GM12878 (cell line): ENCODE data around the gene DND1. TPM values are rescaled to one million over a fixed set of nuclear protein-coding genes. Genes with fewer than 3 reads are reported as not detected.
"Not testable (repeated sequence)": the region's sequence is repeated elsewhere in the genome, so short reads cannot be mapped to it uniquely, and the experiment has no call there.

Experiments used
- ATAC-seq: fragments of 200-7000 bp; cut with Tn5 transposase; 3 replicates; pipeline ENCODE4 v1.9.1; 2020; ENCODE audit warnings: mild to moderate bottlenecking, moderate library complexity
- BruUV-seq: library from RNA; stranded (reverse); fragments of 400-500 nt; replicated peaks from 2 replicates; lab custom pipeline; 2021; lab: Mats Ljungman, UMichigan
- CTCF ChIA-PET: fragments of 300-600 bp; sonication (Branson Sonifier 250); formaldehyde crosslinking; extraction: SDS; loops from one replicate; lab custom pipeline; 2021; ENCODE audit warnings: inconsistent platforms; lab: Yijun Ruan, JAX
- POLR2A ChIA-PET: fragments of 350-600 bp; formaldehyde crosslinking; extraction: SDS; loops from one replicate; lab custom pipeline; 2021; ENCODE audit warnings: inconsistent platforms; lab: Charles Lee
- RAD21 ChIA-PET: fragments of 300-600 bp; sonication (Branson Sonifier 250); formaldehyde crosslinking; loops from one replicate; lab custom pipeline; 2023; ENCODE audit warnings: antibody characterized with exemption; ENCODE audit not compliant: unreplicated experiment; lab: Charles Lee
- SMC1A ChIA-PET: fragments of 300-600 bp; sonication (Branson Sonifier 250); formaldehyde crosslinking; loops from one replicate; lab custom pipeline; 2023; ENCODE audit not compliant: unreplicated experiment, uncharacterized antibody; lab: Charles Lee
- DNase-seq: peaks from one replicate; pipeline ENCODE4 v3.0.0-alpha.2; 2011; ENCODE audit warnings: low read depth, low spot score
- FAIRE-seq: peaks from 3 replicates; lab custom pipeline; 2011; peaks lifted over from hg19 to GRCh38; lab: Jason Lieb, UNC
- H2AFZ ChIP-seq: 2 replicates; pipeline ENCODE4 v1.6.0; 2011; ENCODE audit warnings: low read depth, low read length, control low read depth; ENCODE audit not compliant: control insufficient read depth
- H3K27ac ChIP-seq: 2 replicates; pipeline ENCODE4 v1.5.1; 2011; ENCODE audit warnings: control low read depth; ENCODE audit not compliant: control insufficient read depth, insufficient read depth
- H3K27me3 ChIP-seq, 2 experiments: replicated peaks in 1 of 2; 2 replicates each; pipeline versions ENCODE4 v1.6.0 to v1.6.1; 2011; ENCODE audit warnings: low read length in 1 of 2; ENCODE audit not compliant: control insufficient read depth in 2 of 2, insufficient read depth in 2 of 2
- H3K36me3 ChIP-seq, 2 experiments: 2 replicates each; pipeline ENCODE4 v1.5.1; 2011; ENCODE audit warnings: low read length in 1 of 2; ENCODE audit not compliant: control insufficient read depth in 2 of 2, insufficient read depth in 2 of 2
- H3K4me1 ChIP-seq: 2 replicates; pipeline ENCODE4 v1.6.1; 2011; ENCODE audit warnings: mild to moderate bottlenecking, low read length, moderate library complexity, mixed read lengths; ENCODE audit not compliant: control insufficient read depth, insufficient read depth
- H3K4me2 ChIP-seq: 2 replicates; pipeline ENCODE4 v1.6.0; 2011; ENCODE audit warnings: control low read depth; ENCODE audit not compliant: control insufficient read depth, insufficient read depth
- H3K4me3 ChIP-seq: fragments of 200-600 bp; sonication (generic); 2 replicates; pipeline ENCODE4 v1.5.1; 2016
- H3K79me2 ChIP-seq: 2 replicates; pipeline ENCODE4 v1.6.0; 2011; ENCODE audit warnings: low read length; ENCODE audit not compliant: control insufficient read depth, insufficient read depth
- H3K9ac ChIP-seq: 2 replicates; pipeline ENCODE4 v1.8.0; 2011; ENCODE audit warnings: low read length, control low read depth, mixed read lengths; ENCODE audit not compliant: control insufficient read depth, insufficient read depth
- H3K9me3 ChIP-seq: replicated peaks from 3 replicates; pipeline ENCODE4 v1.5.1; 2011; ENCODE audit warnings: mild to moderate bottlenecking, low read length; ENCODE audit not compliant: control insufficient read depth, insufficient read depth
- H4K20me1 ChIP-seq: 2 replicates; pipeline ENCODE4 v1.6.0; 2011; ENCODE audit not compliant: control insufficient read depth, insufficient read depth
- WGBS: methylation state at CpG from one replicate; pipeline ENCODE4 v1.1.6; 2016; ENCODE audit warnings: low lambda C conversion rate; ENCODE audit not compliant: insufficient replicate concordance, insufficient coverage; ENCODE audit errors: missing lambda C conversion rate; 5-methylcytosine and 5-hydroxymethylcytosine counted together
- in situ Hi-C: fragments of 300-500 bp; cut with MboI; formaldehyde crosslinking; loops from 9 replicates; pipeline ENCODE4 v1.14.3; 2018; ENCODE audit warnings: mixed read lengths
- intact Hi-C: fragments of 100-400 bp; cut with micrococcal nuclease; formaldehyde crosslinking; loops from one replicate; pipeline ENCODE4 v1.14.2; 2022; ENCODE audit not compliant: unreplicated experiment
- polyA plus RNA-seq, 11 experiments: library from polyadenylated mRNA; depleted of rRNA in 4 of 11; unstranded in 6 of 11; stranded (reverse) in 5 of 11; fragments of >200 nt; fragmentation: Nextera tagmentation in 4 of 11; fragmentation: Illumina TruSeq in 1 of 11; extraction: Ambion mirVana in 4 of 11; extraction: Trizol in 1 of 11; gene quantifications; 1 replicate in 1 of 11; 2 replicates in 10 of 11; pipeline versions ENCODE4 v1.2.1 to v1.2.3, GENCODE V29; 2011 to 2016; ENCODE audit warnings: inconsistent platforms in 2 of 11, missing spikeins in 2 of 11, low read depth in 1 of 11
- total RNA-seq, 4 experiments: library from RNA; depleted of rRNA in 3 of 4; stranded (reverse); fragments of >200 nt in 3 of 4; fragmentation: Illumina TruSeq in 1 of 4; extraction: Trizol in 1 of 4; gene quantifications; 2 replicates each; pipeline versions ENCODE4 v1.2.1 to v1.2.3, GENCODE V29; 2013 to 2021

The DND1 gene
- total and polyA plus RNA-seq, 10 of the 15 experiments (the other 5 are each of a cell fraction or from before 2014, with no cell fraction given), result 0.15 to 2.9 (median 0.73) TPM; not detected in 2

DNA sequence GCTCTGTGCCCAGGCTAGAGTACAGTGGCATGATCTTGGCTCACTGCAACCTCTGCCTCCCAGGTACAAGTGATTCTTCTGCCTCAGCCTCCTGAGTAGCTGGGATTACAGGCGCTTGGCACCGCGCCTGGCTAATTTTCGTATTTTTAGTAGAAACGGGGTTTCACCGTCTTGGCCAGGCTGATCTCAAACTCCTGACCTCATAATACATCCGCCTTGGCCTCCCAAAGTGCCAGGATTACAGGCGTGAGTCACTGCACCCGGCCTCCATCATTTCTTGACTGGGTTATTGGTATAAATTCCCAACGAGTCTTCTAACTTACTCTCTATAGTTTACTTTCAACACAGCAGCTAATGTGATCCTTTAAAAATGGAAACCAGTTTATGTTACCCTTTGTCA, 48.5 kb downstream of the DND1 start:
- POLR2A ChIA-PET, H3K79me2 ChIP-seq, BruUV-seq, H3K4me2 ChIP-seq, ATAC-seq, SMC1A ChIA-PET, H3K9ac ChIP-seq, H2AFZ ChIP-seq, FAIRE-seq, intact Hi-C loops, H3K4me1 ChIP-seq, H3K27me3 ChIP-seq, H3K4me3 ChIP-seq, in situ Hi-C loops, H3K27ac ChIP-seq, H4K20me1 ChIP-seq, H3K36me3 ChIP-seq, RAD21 ChIA-PET, DNase-seq, H3K9me3 ChIP-seq, CTCF ChIA-PET: not testable (repeated sequence)
- WGBS, result 64% methylated on average over 10 of the region's 10 CpGs

- BruUV-seq, H2AFZ ChIP-seq, H3K27ac ChIP-seq, H3K9me3 ChIP-seq, H3K4me3 ChIP-seq, H3K4me2 ChIP-seq, FAIRE-seq, in situ Hi-C loops, DNase-seq, H4K20me1 ChIP-seq, H3K4me1 ChIP-seq, POLR2A ChIA-PET, ATAC-seq, H3K36me3 ChIP-seq, H3K27me3 ChIP-seq, RAD21 ChIA-PET, H3K79me2 ChIP-seq, H3K9ac ChIP-seq, intact Hi-C loops: not testable (repeated sequence)
- CTCF ChIA-PET, result interaction anchor here (1.5 kb wide), 1 partner anchor 250 kb away, joined by 4 read pairs; no protein-coding TSS in a partner anchor
- SMC1A ChIA-PET, result interaction anchor here (0.8 to 0.9 kb wide), 2 partner anchors 64 to 102 kb away, joined by 3 read pairs; no protein-coding TSS in a partner anchor
These were observed 50.3 kb downstream of the DND1 start for GRCh38 chr5:140623061-140623460.
